ENCODE data around the gene ZNF584.
A peak's percentile ranks its signal among the peaks of the same experiment; 100 is the strongest.

ZNF584 gene

DNA sequence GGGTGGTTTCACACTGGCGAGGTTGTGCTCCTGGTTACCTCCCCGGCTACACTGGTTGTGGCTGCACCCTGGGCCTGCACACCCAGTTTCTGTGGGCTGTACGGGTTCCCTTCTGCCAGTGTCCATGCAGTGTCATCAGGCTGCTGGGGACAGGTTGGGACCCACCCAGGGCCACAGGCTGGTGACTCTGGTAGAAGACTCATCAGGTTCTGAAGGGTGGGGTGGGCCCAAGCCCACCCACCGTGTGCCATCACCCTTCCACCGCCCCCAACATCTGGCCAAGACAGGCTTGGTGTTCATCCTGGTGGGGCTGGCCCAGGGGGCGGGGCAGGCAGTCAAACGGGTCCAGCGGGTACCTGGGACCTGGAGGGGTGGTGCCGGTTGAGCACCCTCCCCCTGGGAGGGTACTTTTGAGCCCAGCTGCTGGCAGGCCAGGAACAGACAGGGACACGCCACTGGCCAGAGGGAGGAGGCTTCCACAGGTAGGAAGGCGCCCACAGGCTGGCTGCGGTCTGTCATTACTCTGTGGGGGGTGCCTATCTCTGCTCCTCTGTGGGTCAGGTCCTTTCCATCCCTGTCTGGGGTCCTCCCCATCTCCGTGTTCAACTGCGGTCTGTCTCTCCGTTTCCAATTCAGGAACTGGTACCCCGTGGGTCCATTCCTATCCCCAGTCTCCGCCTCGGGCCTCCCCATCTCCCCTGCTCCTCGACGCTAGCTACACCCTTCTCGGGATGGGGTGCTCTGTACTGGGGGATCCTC, 13.1 kb upstream of the ZNF584 start, which contains the start of gene RNF225:
TSS of gene RNF225 (plus strand) at position 437 of the 759 bp plus-strand sequence. CDS start 434 bp downstream, outside the sequence.
- H3K4me3 ChIP-seq (ENCODE audit: low read depth, low read length), result no peak within 1 kb of the TSS
- ChIA-PET CTCF (interaction anchor here (0.5 to 0.6 kb wide), 2 partner anchors 74 to 185 kb away, joined by 3 read pairs; no protein-coding TSS in a partner anchor), POLR2A (interaction anchor here (1.1 to 2.1 kb wide), 4 partner anchors 13 to 126 kb away, joined by 3 to 7 read pairs (median 4); partner anchors contain the start of genes ZNF497 and ZNF584)
- H3K9me3 ChIP-seq (ENCODE audit: control insufficient read depth, insufficient read depth, low read depth, low read length), result no peaks in the 10 kb centered on the region
- no peak within 1 kb of the TSS for H3K27ac ChIP-seq (ENCODE audit: extremely low read depth, low read depth, low read length)
- H3K36me3 ChIP-seq (ENCODE audit: control insufficient read depth in 2 of 2, insufficient read depth in 1 of 2, low read length in 2 of 2), result peaks cover 42 to 57% of the 10 kb centered on the region in 2 experiments
- no peaks in the 10 kb centered on the region for H3K4me1 ChIP-seq (ENCODE audit: control insufficient read depth, insufficient read depth, low read length)
- TF ChIP-seq SCRT2 (tag by site-specific recombination; IDR thresholded peaks at IDR 0.05), result peak; percentile 54
- TF ChIP-seq, protein P1, sequence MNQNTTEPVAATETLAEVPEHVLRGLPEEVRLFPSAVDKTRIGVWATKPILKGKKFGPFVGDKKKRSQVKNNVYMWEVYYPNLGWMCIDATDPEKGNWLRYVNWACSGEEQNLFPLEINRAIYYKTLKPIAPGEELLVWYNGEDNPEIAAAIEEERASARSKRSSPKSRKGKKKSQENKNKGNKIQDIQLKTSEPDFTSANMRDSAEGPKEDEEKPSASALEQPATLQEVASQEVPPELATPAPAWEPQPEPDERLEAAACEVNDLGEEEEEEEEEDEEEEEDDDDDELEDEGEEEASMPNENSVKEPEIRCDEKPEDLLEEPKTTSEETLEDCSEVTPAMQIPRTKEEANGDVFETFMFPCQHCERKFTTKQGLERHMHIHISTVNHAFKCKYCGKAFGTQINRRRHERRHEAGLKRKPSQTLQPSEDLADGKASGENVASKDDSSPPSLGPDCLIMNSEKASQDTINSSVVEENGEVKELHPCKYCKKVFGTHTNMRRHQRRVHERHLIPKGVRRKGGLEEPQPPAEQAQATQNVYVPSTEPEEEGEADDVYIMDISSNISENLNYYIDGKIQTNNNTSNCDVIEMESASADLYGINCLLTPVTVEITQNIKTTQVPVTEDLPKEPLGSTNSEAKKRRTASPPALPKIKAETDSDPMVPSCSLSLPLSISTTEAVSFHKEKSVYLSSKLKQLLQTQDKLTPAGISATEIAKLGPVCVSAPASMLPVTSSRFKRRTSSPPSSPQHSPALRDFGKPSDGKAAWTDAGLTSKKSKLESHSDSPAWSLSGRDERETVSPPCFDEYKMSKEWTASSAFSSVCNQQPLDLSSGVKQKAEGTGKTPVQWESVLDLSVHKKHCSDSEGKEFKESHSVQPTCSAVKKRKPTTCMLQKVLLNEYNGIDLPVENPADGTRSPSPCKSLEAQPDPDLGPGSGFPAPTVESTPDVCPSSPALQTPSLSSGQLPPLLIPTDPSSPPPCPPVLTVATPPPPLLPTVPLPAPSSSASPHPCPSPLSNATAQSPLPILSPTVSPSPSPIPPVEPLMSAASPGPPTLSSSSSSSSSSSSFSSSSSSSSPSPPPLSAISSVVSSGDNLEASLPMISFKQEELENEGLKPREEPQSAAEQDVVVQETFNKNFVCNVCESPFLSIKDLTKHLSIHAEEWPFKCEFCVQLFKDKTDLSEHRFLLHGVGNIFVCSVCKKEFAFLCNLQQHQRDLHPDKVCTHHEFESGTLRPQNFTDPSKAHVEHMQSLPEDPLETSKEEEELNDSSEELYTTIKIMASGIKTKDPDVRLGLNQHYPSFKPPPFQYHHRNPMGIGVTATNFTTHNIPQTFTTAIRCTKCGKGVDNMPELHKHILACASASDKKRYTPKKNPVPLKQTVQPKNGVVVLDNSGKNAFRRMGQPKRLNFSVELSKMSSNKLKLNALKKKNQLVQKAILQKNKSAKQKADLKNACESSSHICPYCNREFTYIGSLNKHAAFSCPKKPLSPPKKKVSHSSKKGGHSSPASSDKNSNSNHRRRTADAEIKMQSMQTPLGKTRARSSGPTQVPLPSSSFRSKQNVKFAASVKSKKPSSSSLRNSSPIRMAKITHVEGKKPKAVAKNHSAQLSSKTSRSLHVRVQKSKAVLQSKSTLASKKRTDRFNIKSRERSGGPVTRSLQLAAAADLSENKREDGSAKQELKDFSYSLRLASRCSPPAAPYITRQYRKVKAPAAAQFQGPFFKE (tag by site-specific recombination; IDR thresholded peaks at IDR 0.05; ENCODE audit: borderline replicate concordance), result no peak
- TF ChIP-seq SP3 (tag by site-specific recombination; IDR thresholded peaks at IDR 0.05), result peak; percentile 59; the same call in 1 of the 2 replicates
- peak; percentile 75; the same call in 1 of the 2 replicates for TF ChIP-seq ZFP69B (tag by site-specific recombination; IDR thresholded peaks at IDR 0.05)
- TF ChIP-seq ZNF146 (tag by site-specific recombination; IDR thresholded peaks at IDR 0.05), result no peak
- TF ChIP-seq GLIS2 (tag by site-specific recombination; IDR thresholded peaks at IDR 0.05), result peak; percentile 67
- peak; percentile 77 for TF ChIP-seq SP2 (tag by site-specific recombination; IDR thresholded peaks at IDR 0.05)
- TF ChIP-seq ZNF175 (tag by site-specific recombination; IDR thresholded peaks at IDR 0.05), result no peak
- no peak for TF ChIP-seq ZNF843 (tag by site-specific recombination; IDR thresholded peaks at IDR 0.05)
- TF ChIP-seq, protein P2, sequence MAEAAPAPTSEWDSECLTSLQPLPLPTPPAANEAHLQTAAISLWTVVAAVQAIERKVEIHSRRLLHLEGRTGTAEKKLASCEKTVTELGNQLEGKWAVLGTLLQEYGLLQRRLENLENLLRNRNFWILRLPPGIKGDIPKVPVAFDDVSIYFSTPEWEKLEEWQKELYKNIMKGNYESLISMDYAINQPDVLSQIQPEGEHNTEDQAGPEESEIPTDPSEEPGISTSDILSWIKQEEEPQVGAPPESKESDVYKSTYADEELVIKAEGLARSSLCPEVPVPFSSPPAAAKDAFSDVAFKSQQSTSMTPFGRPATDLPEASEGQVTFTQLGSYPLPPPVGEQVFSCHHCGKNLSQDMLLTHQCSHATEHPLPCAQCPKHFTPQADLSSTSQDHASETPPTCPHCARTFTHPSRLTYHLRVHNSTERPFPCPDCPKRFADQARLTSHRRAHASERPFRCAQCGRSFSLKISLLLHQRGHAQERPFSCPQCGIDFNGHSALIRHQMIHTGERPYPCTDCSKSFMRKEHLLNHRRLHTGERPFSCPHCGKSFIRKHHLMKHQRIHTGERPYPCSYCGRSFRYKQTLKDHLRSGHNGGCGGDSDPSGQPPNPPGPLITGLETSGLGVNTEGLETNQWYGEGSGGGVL (tag by site-specific recombination; IDR thresholded peaks at IDR 0.05), result peak; percentile 43; the same call in 1 of the 2 replicates
- no peak for TF ChIP-seq ZBTB21 (tag by site-specific recombination; IDR thresholded peaks at IDR 0.05)
- peak; percentile 82 for TF ChIP-seq KLF9 (tag by site-specific recombination; IDR thresholded peaks at IDR 0.05; ENCODE audit: low read depth)
- peak; percentile 68 for TF ChIP-seq MZF1 (tag by site-specific recombination; IDR thresholded peaks at IDR 0.05; ENCODE audit: borderline replicate concordance)
- TF ChIP-seq IKZF3 (tag by site-specific recombination; IDR thresholded peaks at IDR 0.05), result 0 out of 2 replicates have a peak, but pooled peaks have one; percentile 45
- TF ChIP-seq, protein P3, sequence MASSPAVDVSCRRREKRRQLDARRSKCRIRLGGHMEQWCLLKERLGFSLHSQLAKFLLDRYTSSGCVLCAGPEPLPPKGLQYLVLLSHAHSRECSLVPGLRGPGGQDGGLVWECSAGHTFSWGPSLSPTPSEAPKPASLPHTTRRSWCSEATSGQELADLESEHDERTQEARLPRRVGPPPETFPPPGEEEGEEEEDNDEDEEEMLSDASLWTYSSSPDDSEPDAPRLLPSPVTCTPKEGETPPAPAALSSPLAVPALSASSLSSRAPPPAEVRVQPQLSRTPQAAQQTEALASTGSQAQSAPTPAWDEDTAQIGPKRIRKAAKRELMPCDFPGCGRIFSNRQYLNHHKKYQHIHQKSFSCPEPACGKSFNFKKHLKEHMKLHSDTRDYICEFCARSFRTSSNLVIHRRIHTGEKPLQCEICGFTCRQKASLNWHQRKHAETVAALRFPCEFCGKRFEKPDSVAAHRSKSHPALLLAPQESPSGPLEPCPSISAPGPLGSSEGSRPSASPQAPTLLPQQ (tag by site-specific recombination; IDR thresholded peaks at IDR 0.05), result peak; percentile 58; the same call in 1 of the 2 replicates
- TF ChIP-seq GLIS1 (tag by site-specific recombination; IDR thresholded peaks at IDR 0.05), result peak; percentile 80
- peak; percentile 13; the same call in 1 of the 2 replicates for TF ChIP-seq KLF1 (tag by site-specific recombination; IDR thresholded peaks at IDR 0.05)
- TF ChIP-seq, protein P4, sequence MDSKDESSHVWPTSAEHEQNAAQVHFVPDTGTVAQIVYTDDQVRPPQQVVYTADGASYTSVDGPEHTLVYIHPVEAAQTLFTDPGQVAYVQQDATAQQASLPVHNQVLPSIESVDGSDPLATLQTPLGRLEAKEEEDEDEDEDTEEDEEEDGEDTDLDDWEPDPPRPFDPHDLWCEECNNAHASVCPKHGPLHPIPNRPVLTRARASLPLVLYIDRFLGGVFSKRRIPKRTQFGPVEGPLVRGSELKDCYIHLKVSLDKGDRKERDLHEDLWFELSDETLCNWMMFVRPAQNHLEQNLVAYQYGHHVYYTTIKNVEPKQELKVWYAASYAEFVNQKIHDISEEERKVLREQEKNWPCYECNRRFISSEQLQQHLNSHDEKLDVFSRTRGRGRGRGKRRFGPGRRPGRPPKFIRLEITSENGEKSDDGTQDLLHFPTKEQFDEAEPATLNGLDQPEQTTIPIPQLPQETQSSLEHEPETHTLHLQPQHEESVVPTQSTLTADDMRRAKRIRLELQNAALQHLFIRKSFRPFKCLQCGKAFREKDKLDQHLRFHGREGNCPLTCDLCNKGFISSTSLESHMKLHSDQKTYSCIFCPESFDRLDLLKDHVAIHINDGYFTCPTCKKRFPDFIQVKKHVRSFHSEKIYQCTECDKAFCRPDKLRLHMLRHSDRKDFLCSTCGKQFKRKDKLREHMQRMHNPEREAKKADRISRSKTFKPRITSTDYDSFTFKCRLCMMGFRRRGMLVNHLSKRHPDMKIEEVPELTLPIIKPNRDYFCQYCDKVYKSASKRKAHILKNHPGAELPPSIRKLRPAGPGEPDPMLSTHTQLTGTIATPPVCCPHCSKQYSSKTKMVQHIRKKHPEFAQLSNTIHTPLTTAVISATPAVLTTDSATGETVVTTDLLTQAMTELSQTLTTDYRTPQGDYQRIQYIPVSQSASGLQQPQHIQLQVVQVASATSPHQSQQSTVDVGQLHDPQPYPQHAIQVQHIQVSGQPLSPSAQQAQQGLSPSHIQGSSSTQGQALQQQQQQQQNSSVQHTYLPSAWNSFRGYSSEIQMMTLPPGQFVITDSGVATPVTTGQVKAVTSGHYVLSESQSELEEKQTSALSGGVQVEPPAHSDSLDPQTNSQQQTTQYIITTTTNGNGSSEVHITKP (tag by site-specific recombination; IDR thresholded peaks at IDR 0.05), result peak; percentile 85
- TF ChIP-seq, protein P5, sequence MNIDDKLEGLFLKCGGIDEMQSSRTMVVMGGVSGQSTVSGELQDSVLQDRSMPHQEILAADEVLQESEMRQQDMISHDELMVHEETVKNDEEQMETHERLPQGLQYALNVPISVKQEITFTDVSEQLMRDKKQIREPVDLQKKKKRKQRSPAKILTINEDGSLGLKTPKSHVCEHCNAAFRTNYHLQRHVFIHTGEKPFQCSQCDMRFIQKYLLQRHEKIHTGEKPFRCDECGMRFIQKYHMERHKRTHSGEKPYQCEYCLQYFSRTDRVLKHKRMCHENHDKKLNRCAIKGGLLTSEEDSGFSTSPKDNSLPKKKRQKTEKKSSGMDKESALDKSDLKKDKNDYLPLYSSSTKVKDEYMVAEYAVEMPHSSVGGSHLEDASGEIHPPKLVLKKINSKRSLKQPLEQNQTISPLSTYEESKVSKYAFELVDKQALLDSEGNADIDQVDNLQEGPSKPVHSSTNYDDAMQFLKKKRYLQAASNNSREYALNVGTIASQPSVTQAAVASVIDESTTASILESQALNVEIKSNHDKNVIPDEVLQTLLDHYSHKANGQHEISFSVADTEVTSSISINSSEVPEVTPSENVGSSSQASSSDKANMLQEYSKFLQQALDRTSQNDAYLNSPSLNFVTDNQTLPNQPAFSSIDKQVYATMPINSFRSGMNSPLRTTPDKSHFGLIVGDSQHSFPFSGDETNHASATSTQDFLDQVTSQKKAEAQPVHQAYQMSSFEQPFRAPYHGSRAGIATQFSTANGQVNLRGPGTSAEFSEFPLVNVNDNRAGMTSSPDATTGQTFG (tag by site-specific recombination; IDR thresholded peaks at IDR 0.05; ENCODE audit: borderline replicate concordance), result no peak
- TF ChIP-seq ZNF621 (tag by site-specific recombination; IDR thresholded peaks at IDR 0.05), result no peak
